ENCODE measurements around the gene C17orf58. TPM values are rescaled to one million over a fixed set of nuclear protein-coding genes. Genes with fewer than 3 reads are reported as not detected.
"Not testable (repeated sequence)": the region's sequence is repeated elsewhere in the genome, so short reads cannot be mapped to it uniquely, and the experiment has no call there.

Gene C17orf58
- total and polyA plus RNA-seq, 2 experiments from 2014 or later, result 13.5 TPM

- H3K27ac ChIP-seq, result no peak overlapping the region
Observed at GRCh38 chr17:67974598-67975066, 21.6 kb downstream of the C17orf58 start.

GRCh38 chr17:67974185-67974584, 22.1 kb downstream of the C17orf58 start:
- Histone ChIP-seq H3K4me1 (ENCODE audit: low read depth) (no peaks in the 10 kb centered on the region), H3K4me3 (no peak overlapping the region), H3K9me3 (ENCODE audit: low read depth) (no peaks in the 10 kb centered on the region), H3K36me3 (peaks cover 18% of the 10 kb centered on the region), H3K27me3 (no peaks in the 10 kb centered on the region), H3K27ac (no peak overlapping the region)
- DNase-seq (ENCODE audit: low read depth in 1 of 2, low spot score in 1 of 2), result no peak
- TF ChIP-seq CTCF (IDR thresholded peaks at IDR 0.05; ENCODE audit: low read depth, low read length), result no peak

More at GRCh38 chr17:67974598-67975066, 21.6 kb downstream of the C17orf58 start:
- no peak for TF ChIP-seq CTCF (IDR thresholded peaks at IDR 0.05; ENCODE audit: low read depth, low read length)
- no peak for DNase-seq (ENCODE audit: low read depth in 1 of 2, low spot score in 1 of 2)
- Histone ChIP-seq H3K9me3 (ENCODE audit: low read depth) (no peaks in the 10 kb centered on the region), H3K27me3 (no peaks in the 10 kb centered on the region), H3K4me3 (no peak overlapping the region), H3K36me3 (peaks cover 18% of the 10 kb centered on the region), H3K4me1 (ENCODE audit: low read depth) (no peaks in the 10 kb centered on the region)

GRCh38 chr17:67970783-67971182, 25.5 kb downstream of the C17orf58 start:
- no peak for TF ChIP-seq CTCF (IDR thresholded peaks at IDR 0.05; ENCODE audit: low read depth, low read length)
- peaks cover 34% of the 10 kb centered on the region for H3K36me3 ChIP-seq
- H3K4me1 ChIP-seq (ENCODE audit: low read depth), result no peaks in the 10 kb centered on the region
- H3K4me3 ChIP-seq, result no peak overlapping the region
- no peak overlapping the region for H3K27ac ChIP-seq
- H3K27me3 ChIP-seq, result no peaks in the 10 kb centered on the region
- DNase-seq (ENCODE audit: low read depth in 1 of 2, low spot score in 1 of 2), result no peak
- no peaks in the 10 kb centered on the region for H3K9me3 ChIP-seq (ENCODE audit: low read depth)

- not testable (repeated sequence) for H3K27ac ChIP-seq; H3K9me3 ChIP-seq (ENCODE audit: low read depth); H3K4me3 ChIP-seq; H3K27me3 ChIP-seq; H3K4me1 ChIP-seq (ENCODE audit: low read depth)
- TF ChIP-seq CTCF (IDR thresholded peaks at IDR 0.05; ENCODE audit: low read depth, low read length), result peak; percentile 56
- peaks cover 53% of the 10 kb centered on the region for H3K36me3 ChIP-seq
- DNase-seq (ENCODE audit: low read depth in 1 of 2, low spot score in 1 of 2), result peak; percentile 72 to 77
Observed at GRCh38 chr17:67963145-67963572, 33.1 kb downstream of the C17orf58 start.

- not testable (repeated sequence) for H3K27me3 ChIP-seq; H3K27ac ChIP-seq; H3K9me3 ChIP-seq (ENCODE audit: low read depth); H3K4me3 ChIP-seq; H3K4me1 ChIP-seq (ENCODE audit: low read depth); DNase-seq (ENCODE audit: low read depth in 1 of 2, low spot score in 1 of 2)
- H3K36me3 ChIP-seq, result peaks cover 43% of the 10 kb centered on the region
Observed at GRCh38 chr17:67962156-67962555, 34.1 kb downstream of the C17orf58 start.

GRCh38 chr17:67960276-67960675, 36.0 kb downstream of the C17orf58 start:
- not testable (repeated sequence) for DNase-seq (ENCODE audit: low read depth in 1 of 2, low spot score in 1 of 2)

GRCh38 chr17:67959510-67959909, 36.8 kb downstream of the C17orf58 start:
- Histone ChIP-seq H3K4me3 (no peak overlapping the region), H3K9me3 (ENCODE audit: low read depth) (no peaks in the 10 kb centered on the region), H3K27ac (no peak overlapping the region), H3K27me3 (no peaks in the 10 kb centered on the region), H3K4me1 (ENCODE audit: low read depth) (no peaks in the 10 kb centered on the region), H3K36me3 (peaks cover 25% of the 10 kb centered on the region)
- TF ChIP-seq CTCF (IDR thresholded peaks at IDR 0.05; ENCODE audit: low read depth, low read length), result no peak
- no peak for DNase-seq (ENCODE audit: low read depth in 1 of 2, low spot score in 1 of 2)

More at GRCh38 chr17:67960276-67960675, 36.0 kb downstream of the C17orf58 start:
- not testable (repeated sequence) for H3K4me3 ChIP-seq; H3K9me3 ChIP-seq (ENCODE audit: low read depth); H3K27me3 ChIP-seq; H3K4me1 ChIP-seq (ENCODE audit: low read depth); H3K27ac ChIP-seq
- peaks cover 29% of the 10 kb centered on the region for H3K36me3 ChIP-seq
